ENCODE results near the gene NYAP2. TPM values are rescaled to one million over a fixed set of nuclear protein-coding genes. Genes with fewer than 3 reads are reported as not detected.

NYAP2 gene
- total RNA-seq, 1 donor from 2014 or later, result not detected

GRCh38 chr2:225486236-225486635 lies 86.7 kb downstream of the NYAP2 start:
- Histone ChIP-seq H3K4me3 (ENCODE audit: low read depth, low read length) (no peak overlapping the region), H3K27me3 (ENCODE audit: control insufficient read depth, insufficient read depth, low read length) (no peaks in the 10 kb centered on the region), H3K36me3 (ENCODE audit: control insufficient read depth, insufficient read depth, low read length) (no peaks in the 10 kb centered on the region)
- no peak for DNase-seq (ENCODE audit: low read depth)
- TF ChIP-seq, protein P1, sequence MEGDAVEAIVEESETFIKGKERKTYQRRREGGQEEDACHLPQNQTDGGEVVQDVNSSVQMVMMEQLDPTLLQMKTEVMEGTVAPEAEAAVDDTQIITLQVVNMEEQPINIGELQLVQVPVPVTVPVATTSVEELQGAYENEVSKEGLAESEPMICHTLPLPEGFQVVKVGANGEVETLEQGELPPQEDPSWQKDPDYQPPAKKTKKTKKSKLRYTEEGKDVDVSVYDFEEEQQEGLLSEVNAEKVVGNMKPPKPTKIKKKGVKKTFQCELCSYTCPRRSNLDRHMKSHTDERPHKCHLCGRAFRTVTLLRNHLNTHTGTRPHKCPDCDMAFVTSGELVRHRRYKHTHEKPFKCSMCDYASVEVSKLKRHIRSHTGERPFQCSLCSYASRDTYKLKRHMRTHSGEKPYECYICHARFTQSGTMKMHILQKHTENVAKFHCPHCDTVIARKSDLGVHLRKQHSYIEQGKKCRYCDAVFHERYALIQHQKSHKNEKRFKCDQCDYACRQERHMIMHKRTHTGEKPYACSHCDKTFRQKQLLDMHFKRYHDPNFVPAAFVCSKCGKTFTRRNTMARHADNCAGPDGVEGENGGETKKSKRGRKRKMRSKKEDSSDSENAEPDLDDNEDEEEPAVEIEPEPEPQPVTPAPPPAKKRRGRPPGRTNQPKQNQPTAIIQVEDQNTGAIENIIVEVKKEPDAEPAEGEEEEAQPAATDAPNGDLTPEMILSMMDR (IDR thresholded peaks at IDR 0.05; ENCODE audit: insufficient read depth, low read length, poor library complexity, severe bottlenecking), result no peak

- no peaks in the 10 kb centered on the region for H3K27me3 ChIP-seq (ENCODE audit: control insufficient read depth, insufficient read depth, low read length)
- no peak for DNase-seq (ENCODE audit: low read depth)
- no peaks in the 10 kb centered on the region for H3K36me3 ChIP-seq (ENCODE audit: control insufficient read depth, insufficient read depth, low read length)
- TF ChIP-seq, protein P1 (IDR thresholded peaks at IDR 0.05; ENCODE audit: insufficient read depth, low read length, poor library complexity, severe bottlenecking), result no peak
- no peak overlapping the region for H3K4me3 ChIP-seq (ENCODE audit: low read depth, low read length)
These were observed 88.4 kb downstream of the NYAP2 start for GRCh38 chr2:225487878-225488416.

DNA sequence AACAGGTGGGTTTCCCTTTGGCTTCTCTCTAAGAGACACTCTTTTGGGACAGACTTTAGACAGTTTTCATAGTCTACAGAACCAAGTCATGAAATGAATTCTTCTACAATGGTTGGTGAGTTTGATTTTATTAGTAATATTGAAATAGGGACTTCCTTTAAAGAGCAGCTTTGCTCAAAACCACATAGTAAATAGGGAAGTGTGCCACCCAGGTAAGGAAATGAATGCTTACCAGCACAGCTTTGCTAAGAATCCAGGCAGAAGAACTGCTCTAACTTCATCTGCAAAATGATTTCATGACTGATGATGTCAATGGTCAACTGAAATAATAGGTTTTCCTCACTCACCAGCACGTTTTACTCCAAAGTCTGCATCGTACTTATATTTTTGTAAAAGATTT lies 89.2 kb downstream of the NYAP2 start:
- DNase-seq (ENCODE audit: low read depth), result no peak
- Histone ChIP-seq H3K4me3 (ENCODE audit: low read depth, low read length) (no peak overlapping the region), H3K27me3 (ENCODE audit: control insufficient read depth, insufficient read depth, low read length) (no peaks in the 10 kb centered on the region), H3K36me3 (ENCODE audit: control insufficient read depth, insufficient read depth, low read length) (no peaks in the 10 kb centered on the region)
- TF ChIP-seq, protein P1 (IDR thresholded peaks at IDR 0.05; ENCODE audit: insufficient read depth, low read length, poor library complexity, severe bottlenecking), result no peak

GRCh38 chr2:225493420-225494099 lies 94.0 kb downstream of the NYAP2 start:
- H3K4me3 ChIP-seq (ENCODE audit: low read depth, low read length), result no peak overlapping the region
- H3K27me3 ChIP-seq (ENCODE audit: control insufficient read depth, insufficient read depth, low read length), result no peaks in the 10 kb centered on the region
- TF ChIP-seq, protein P1 (IDR thresholded peaks at IDR 0.05; ENCODE audit: insufficient read depth, low read length, poor library complexity, severe bottlenecking), result no peak
- H3K36me3 ChIP-seq (ENCODE audit: control insufficient read depth, insufficient read depth, low read length), result no peaks in the 10 kb centered on the region
- DNase-seq (ENCODE audit: low read depth), result no peak

DNA sequence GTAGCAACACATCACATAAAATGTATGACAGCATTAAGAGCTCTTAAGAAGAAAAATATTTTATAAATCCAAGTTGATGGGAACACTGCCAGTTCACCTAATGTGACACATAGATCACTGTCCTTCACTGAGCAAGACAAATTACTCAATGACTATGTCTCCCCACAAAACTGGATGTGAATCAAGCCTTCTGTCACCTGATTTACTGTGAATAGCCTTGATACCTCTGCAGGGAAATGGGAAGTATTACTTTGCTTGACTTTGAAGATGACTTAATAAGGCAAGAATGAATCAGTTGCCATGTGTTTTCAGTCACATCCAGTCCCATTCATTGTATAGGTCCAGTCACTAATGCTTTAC lies 94.6 kb downstream of the NYAP2 start:
- no peaks in the 10 kb centered on the region for H3K36me3 ChIP-seq (ENCODE audit: control insufficient read depth, insufficient read depth, low read length)
- TF ChIP-seq, protein P1 (IDR thresholded peaks at IDR 0.05; ENCODE audit: insufficient read depth, low read length, poor library complexity, severe bottlenecking), result no peak
- no peaks in the 10 kb centered on the region for H3K27me3 ChIP-seq (ENCODE audit: control insufficient read depth, insufficient read depth, low read length)
- no peak overlapping the region for H3K4me3 ChIP-seq (ENCODE audit: low read depth, low read length)
- no peak for DNase-seq (ENCODE audit: low read depth)

- no peak for DNase-seq (ENCODE audit: low read depth)
- TF ChIP-seq, protein P1 (IDR thresholded peaks at IDR 0.05; ENCODE audit: insufficient read depth, low read length, poor library complexity, severe bottlenecking), result no peak
- H3K27me3 ChIP-seq (ENCODE audit: control insufficient read depth, insufficient read depth, low read length), result no peaks in the 10 kb centered on the region
- H3K36me3 ChIP-seq (ENCODE audit: control insufficient read depth, insufficient read depth, low read length), result no peaks in the 10 kb centered on the region
- H3K4me3 ChIP-seq (ENCODE audit: low read depth, low read length), result no peak overlapping the region
These were observed 96.2 kb downstream of the NYAP2 start for GRCh38 chr2:225495706-225496105.
